Upper lobe of left lung (tissue), 4 donors: ENCODE results near the gene MEIS1.

ENCODE experiments used
- EP300 ChIP-seq, 4 donors: sonication (generic); formaldehyde crosslinking; IDR thresholded peaks; one replicate each; pipeline ENCODE4 v1.5.1; 2017; ENCODE audit warnings: antibody characterized with exemption in 4 of 4, control low read depth in 2 of 4
- POLR2A ChIP-seq, 4 donors: fragments of 450-650 bp; IDR thresholded peaks; one replicate each; pipeline ENCODE4 v1.5.1; 2016 to 2017; ENCODE audit warnings: antibody characterized with exemption in 4 of 4, mild to moderate bottlenecking in 2 of 4
- TF ChIP-seq, protein P1 (sequence below), 6 experiments: fragments of 450-650 bp in 4 of 6; fragments of 200-600 bp in 2 of 6; sonication (generic) in 2 of 6; IDR thresholded peaks; one replicate each; pipeline ENCODE4 v1.5.1; 2016 to 2019; ENCODE audit warnings: antibody characterized with exemption in 6 of 6

DNA sequence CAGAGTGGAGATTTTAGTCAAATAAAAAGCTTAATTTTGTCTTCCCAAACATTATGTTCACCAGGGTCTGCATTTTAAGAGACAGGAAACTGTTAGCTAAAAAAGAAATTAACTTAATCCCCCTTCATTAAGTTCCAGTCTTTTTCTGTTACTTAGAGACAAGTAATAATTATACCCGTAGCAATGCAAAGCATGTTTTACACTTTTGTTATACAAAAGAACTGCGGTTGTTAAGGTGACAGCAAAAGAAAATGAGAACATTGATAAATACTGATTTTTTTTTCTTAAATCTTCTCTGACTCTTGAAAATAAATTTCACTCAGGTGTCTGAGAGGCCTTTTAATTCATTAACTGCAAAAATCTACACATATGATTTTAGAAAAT lies 101.4 kb downstream of the MEIS1 start:
- TF ChIP-seq, protein P1, sequence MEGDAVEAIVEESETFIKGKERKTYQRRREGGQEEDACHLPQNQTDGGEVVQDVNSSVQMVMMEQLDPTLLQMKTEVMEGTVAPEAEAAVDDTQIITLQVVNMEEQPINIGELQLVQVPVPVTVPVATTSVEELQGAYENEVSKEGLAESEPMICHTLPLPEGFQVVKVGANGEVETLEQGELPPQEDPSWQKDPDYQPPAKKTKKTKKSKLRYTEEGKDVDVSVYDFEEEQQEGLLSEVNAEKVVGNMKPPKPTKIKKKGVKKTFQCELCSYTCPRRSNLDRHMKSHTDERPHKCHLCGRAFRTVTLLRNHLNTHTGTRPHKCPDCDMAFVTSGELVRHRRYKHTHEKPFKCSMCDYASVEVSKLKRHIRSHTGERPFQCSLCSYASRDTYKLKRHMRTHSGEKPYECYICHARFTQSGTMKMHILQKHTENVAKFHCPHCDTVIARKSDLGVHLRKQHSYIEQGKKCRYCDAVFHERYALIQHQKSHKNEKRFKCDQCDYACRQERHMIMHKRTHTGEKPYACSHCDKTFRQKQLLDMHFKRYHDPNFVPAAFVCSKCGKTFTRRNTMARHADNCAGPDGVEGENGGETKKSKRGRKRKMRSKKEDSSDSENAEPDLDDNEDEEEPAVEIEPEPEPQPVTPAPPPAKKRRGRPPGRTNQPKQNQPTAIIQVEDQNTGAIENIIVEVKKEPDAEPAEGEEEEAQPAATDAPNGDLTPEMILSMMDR (IDR thresholded peaks at IDR 0.05) = no peak
- TF ChIP-seq EP300 (IDR thresholded peaks at IDR 0.05) = no peak
- no peak for TF ChIP-seq POLR2A (IDR thresholded peaks at IDR 0.05)
